ENCODE results near the gene AGPS. TPM values are rescaled to one million over a fixed set of nuclear protein-coding genes. Genes with fewer than 3 reads are reported as not detected.

Gene AGPS
- total and polyA plus RNA-seq, 2 donors (not counting 1 experiment from before 2014, with no cell fraction given): 15.9 to 18.0 TPM

GRCh38 chr2:177433402-177433801, 40.8 kb downstream of the AGPS start:
- Histone ChIP-seq H3K4me1 (ENCODE audit: control insufficient read depth, extremely low read depth, insufficient read depth, low read length) (peaks cover 5% of the 10 kb centered on the region), H3K9me3 (ENCODE audit: control insufficient read depth, insufficient read depth, low read depth, low read length) (no peaks in the 10 kb centered on the region), H3K36me3 (ENCODE audit: control insufficient read depth, insufficient read depth, low read length) (no peaks in the 10 kb centered on the region), H2AFZ (ENCODE audit: low read length) (no peak overlapping the region), H4K20me1 (ENCODE audit: control insufficient read depth, extremely low read depth, insufficient read depth, low read length) (no peaks in the 10 kb centered on the region), H3K4me2 (ENCODE audit: extremely low read depth, insufficient read depth, low read length) (no peak overlapping the region), H3K4me3 (replicated peaks in 1 of 4; ENCODE audit: control extremely low read depth in 1 of 4, insufficient read depth in 1 of 4, low read depth in 3 of 4, low read length in 4 of 4) (no peak overlapping the region), H3K79me2 (ENCODE audit: control insufficient read depth, insufficient read depth, low read length) (no peaks in the 10 kb centered on the region), H3K9ac (ENCODE audit: insufficient read depth, low read length) (no peak overlapping the region), H3K27ac (ENCODE audit: insufficient read depth, low read length) (no peak overlapping the region), H3K27me3 (ENCODE audit: control insufficient read depth, insufficient read depth, low read length) (no peaks in the 10 kb centered on the region)
- TF ChIP-seq EZH2 (IDR thresholded peaks at IDR 0.05; ENCODE audit: low read length, missing control alignments) (no peak), CTCF (conservative IDR thresholded peaks at IDR 0.05 in 1 of 2, IDR thresholded peaks at IDR 0.05 in 1 of 2; ENCODE audit: low read depth in 1 of 2, low read length in 2 of 2) (no peak)
- DNase-seq (ENCODE audit: low read depth in 2 of 2): peak; percentile 8 to 75

DNA sequence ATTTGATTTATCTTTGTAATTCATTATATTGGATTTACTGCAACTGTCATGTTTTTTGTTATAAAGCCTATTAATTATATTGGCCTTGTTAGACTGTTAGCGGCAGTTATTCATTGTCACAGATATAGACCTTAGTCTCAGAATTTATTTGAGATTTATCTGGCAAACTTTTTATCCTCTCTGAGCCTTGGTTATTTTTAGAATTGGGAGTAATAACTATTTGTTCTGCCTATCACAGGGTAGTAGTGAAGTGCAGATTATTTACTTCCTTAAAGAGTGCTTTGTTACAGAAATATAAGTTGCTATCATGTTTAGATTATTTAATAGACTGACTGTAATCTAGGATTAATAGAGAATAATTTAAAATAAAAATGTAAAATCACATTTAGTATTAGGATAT, 41.9 kb downstream of the AGPS start:
- H3K9me3 ChIP-seq (ENCODE audit: control insufficient read depth, insufficient read depth, low read depth, low read length): no peaks in the 10 kb centered on the region
- H3K4me2 ChIP-seq (ENCODE audit: extremely low read depth, insufficient read depth, low read length): no peak overlapping the region
- TF ChIP-seq CTCF (conservative IDR thresholded peaks at IDR 0.05 in 1 of 2, IDR thresholded peaks at IDR 0.05 in 1 of 2; ENCODE audit: low read depth in 1 of 2, low read length in 2 of 2) (no peak), EZH2 (IDR thresholded peaks at IDR 0.05; ENCODE audit: low read length, missing control alignments) (no peak)
- no peak overlapping the region for H3K9ac ChIP-seq (ENCODE audit: insufficient read depth, low read length)
- no peak overlapping the region for H3K27ac ChIP-seq (ENCODE audit: insufficient read depth, low read length)
- DNase-seq (ENCODE audit: low read depth in 2 of 2): no peak
- H3K4me3 ChIP-seq (replicated peaks in 1 of 4; ENCODE audit: control extremely low read depth in 1 of 4, insufficient read depth in 1 of 4, low read depth in 3 of 4, low read length in 4 of 4): no peak overlapping the region
- peaks cover 5% of the 10 kb centered on the region for H3K4me1 ChIP-seq (ENCODE audit: control insufficient read depth, extremely low read depth, insufficient read depth, low read length)
- no peaks in the 10 kb centered on the region for H3K27me3 ChIP-seq (ENCODE audit: control insufficient read depth, insufficient read depth, low read length)
- no peak overlapping the region for H2AFZ ChIP-seq (ENCODE audit: low read length)
- no peaks in the 10 kb centered on the region for H4K20me1 ChIP-seq (ENCODE audit: control insufficient read depth, extremely low read depth, insufficient read depth, low read length)
- H3K79me2 ChIP-seq (ENCODE audit: control insufficient read depth, insufficient read depth, low read length): no peaks in the 10 kb centered on the region
- no peaks in the 10 kb centered on the region for H3K36me3 ChIP-seq (ENCODE audit: control insufficient read depth, insufficient read depth, low read length)

GRCh38 chr2:177445200-177445599, 52.6 kb downstream of the AGPS start:
- Histone ChIP-seq H3K27me3 (ENCODE audit: control insufficient read depth, insufficient read depth, low read length) (no peaks in the 10 kb centered on the region), H3K36me3 (ENCODE audit: control insufficient read depth, insufficient read depth, low read length) (no peaks in the 10 kb centered on the region), H3K79me2 (ENCODE audit: control insufficient read depth, insufficient read depth, low read length) (no peaks in the 10 kb centered on the region), H3K4me3 (replicated peaks in 1 of 4; ENCODE audit: control extremely low read depth in 1 of 4, insufficient read depth in 1 of 4, low read depth in 3 of 4, low read length in 4 of 4) (no peak overlapping the region), H3K4me2 (ENCODE audit: extremely low read depth, insufficient read depth, low read length) (no peak overlapping the region), H3K9me3 (ENCODE audit: control insufficient read depth, insufficient read depth, low read depth, low read length) (no peaks in the 10 kb centered on the region), H3K4me1 (ENCODE audit: control insufficient read depth, extremely low read depth, insufficient read depth, low read length) (no peaks in the 10 kb centered on the region), H4K20me1 (ENCODE audit: control insufficient read depth, extremely low read depth, insufficient read depth, low read length) (no peaks in the 10 kb centered on the region), H3K27ac (ENCODE audit: insufficient read depth, low read length) (no peak overlapping the region), H2AFZ (ENCODE audit: low read length) (no peak overlapping the region), H3K9ac (ENCODE audit: insufficient read depth, low read length) (no peak overlapping the region)
- DNase-seq (ENCODE audit: low read depth in 2 of 2): no peak
- no peak for TF ChIP-seq CTCF (conservative IDR thresholded peaks at IDR 0.05 in 1 of 2, IDR thresholded peaks at IDR 0.05 in 1 of 2; ENCODE audit: low read depth in 1 of 2, low read length in 2 of 2)
- TF ChIP-seq EZH2 (IDR thresholded peaks at IDR 0.05; ENCODE audit: low read length, missing control alignments): no peak
